Fibroblast of mammary gland (primary cell): ENCODE measurements around the gene SNRPA.
"Not testable (repeated sequence)": the region's sequence is repeated elsewhere in the genome, so short reads cannot be mapped to it uniquely, and the experiment has no call there.

Experiments
- DNase-seq: peaks from one replicate; pipeline ENCODE4 v3.0.0-alpha.2; 2010; ENCODE audit warnings: low read depth
- H3K4me3 ChIP-seq: 2 replicates; pipeline ENCODE4 v1.5.1; 2011; ENCODE audit warnings: low read depth, mild to moderate bottlenecking, low read length, moderate library complexity; ENCODE audit not compliant: control insufficient read depth
- CTCF ChIP-seq: conservative IDR thresholded peaks from 2 replicates; pipeline ENCODE4 v1.5.1; 2011; ENCODE audit warnings: low read depth, low read length, inconsistent platforms; ENCODE audit not compliant: control insufficient read depth, insufficient read depth

Gene SNRPA

GRCh38 chr19:40811478-40812341 is 60.7 kb downstream of the SNRPA start:
- DNase-seq = no peak
- H3K4me3 ChIP-seq = no peak overlapping the region
- TF ChIP-seq CTCF = no peak

GRCh38 chr19:40812571-40812970 is 61.6 kb downstream of the SNRPA start:
- H3K4me3 ChIP-seq, DNase-seq: not testable (repeated sequence)

DNA sequence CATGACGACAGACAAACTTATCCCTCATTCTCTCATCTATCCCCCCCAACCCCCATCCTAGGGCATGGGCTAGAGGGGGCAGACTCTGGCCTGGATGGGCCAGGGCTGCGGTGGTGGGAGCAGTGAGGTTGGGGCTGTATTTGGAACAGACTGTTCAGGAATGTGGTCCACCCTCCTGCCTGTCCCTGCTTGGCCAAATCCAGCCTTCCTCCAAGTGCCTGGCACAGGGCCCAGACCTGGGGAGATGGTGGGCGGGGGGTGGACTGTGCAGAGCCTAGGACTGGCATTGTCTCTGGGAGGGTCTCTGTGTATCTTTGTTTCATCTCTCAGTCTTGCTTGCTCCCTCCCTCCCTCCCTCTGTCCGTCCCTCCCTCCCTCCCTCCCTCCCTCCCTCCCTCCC is 62.2 kb downstream of the SNRPA start:
- no peak for TF ChIP-seq CTCF
- DNase-seq = no peak
- no peak overlapping the region for H3K4me3 ChIP-seq
